MV-4-11 (cell line): ENCODE data around the gene HES5.

Experiments used
- DNase-seq: peaks from one replicate; lab custom pipeline; 2025; lab: John Stamatoyannopoulos, UW

The HES5 gene

DNA sequence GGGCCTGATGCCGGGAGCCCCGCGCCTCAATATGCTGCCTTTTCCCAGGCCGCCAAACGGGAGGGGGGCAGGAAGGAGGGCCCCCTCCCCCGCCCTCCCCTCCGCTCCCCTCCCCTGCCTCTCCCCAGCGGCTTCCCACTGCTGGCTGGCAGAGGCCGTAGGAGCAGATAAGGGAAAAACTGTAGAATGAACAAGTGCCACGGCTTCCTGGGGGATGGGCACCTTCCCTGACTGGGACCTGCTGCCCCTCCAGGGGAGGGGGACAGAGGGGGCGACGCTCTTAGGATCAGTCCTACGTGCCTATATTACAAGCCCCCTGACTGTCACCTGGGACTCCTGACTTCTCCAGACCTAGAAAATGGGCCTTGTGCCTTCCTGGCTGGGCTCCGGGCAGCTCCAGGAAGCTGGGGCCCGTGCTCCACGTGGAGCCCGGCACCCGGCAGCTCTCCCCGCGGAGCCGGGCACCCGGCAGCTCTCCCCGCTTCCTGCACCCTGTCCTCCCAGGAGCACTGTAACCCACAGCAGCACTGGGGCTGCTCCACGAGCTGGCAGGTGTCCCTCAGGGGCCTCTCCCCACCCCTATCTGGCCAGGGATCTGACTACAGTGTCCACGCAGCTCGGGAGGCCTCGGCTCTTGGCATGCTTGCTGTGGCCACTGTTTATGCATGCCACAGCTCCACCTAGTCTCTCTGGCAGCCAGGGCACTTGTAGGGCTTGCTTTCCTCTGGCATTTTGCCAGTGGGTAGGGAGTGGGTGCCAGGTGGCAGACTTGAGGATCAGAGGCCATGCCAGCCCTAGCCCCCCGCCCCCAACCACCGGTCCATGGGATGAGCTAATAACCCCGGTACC is 674 bp upstream of the HES5 start:
- DNase-seq = no peak

DNA sequence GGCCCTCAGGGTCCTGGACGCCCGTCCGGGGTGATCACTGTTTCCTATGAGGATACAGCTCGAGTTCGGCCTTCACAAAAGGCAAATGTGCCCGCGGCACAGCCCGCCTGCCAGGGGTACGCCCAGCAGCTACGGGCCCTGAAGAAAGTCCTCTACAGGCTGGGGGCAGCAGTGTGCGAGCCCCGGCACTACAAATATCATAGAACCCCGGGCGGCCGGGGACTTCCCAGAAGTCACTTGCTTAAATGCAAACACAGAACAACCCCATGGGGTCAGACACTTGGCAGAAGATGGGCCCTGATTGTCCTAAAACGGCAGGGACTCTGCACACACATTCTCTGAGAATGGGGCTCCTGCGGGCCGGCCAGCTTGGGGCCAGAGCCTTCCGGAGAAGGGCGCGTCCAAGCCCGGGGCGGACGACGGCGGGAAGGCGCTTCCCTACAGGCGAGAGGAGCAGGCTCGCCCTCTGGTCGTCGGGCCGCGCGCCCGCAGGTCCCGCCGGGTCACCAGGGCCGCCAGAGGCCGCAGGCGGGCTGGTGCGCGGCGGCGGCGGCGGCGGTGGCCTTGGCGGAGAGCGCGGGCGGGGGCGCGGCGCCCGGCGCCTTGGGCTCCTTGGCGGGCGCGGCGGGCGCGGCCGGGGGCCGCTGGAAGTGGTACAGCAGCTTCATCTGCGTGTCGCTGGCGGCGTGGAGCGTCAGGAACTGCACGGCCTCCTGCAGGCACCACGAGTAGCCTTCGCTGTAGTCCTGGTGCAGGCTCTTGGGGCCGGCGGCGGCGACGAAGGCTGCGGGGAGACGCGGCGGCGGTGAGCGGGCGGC is 888 bp downstream of the HES5 start:
- no peak for DNase-seq

- no peak for DNase-seq
Measured at GRCh38 chr1:2528611-2528965, 1.5 kb downstream of the HES5 start.

DNA sequence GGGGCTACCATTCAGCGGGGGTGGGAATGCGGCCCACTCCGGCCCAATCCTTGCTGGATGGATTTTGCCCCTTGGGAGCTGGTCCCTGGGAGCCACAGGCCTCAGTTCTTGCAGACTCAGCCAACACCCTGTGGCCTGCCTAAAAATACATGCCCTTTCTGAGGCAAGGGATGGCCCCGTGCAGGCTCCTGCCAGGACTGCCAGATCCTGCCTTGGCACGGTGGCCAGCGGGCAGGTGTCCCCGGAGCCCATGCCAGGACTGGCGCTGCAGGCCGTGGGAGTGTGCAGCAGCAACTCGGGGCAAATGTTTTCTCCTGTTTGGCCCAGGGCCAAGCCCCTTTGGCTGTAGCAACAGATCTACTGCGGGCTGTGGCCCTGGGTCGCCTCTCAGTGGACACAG is 2.0 kb downstream of the HES5 start:
- no peak for DNase-seq

DNA sequence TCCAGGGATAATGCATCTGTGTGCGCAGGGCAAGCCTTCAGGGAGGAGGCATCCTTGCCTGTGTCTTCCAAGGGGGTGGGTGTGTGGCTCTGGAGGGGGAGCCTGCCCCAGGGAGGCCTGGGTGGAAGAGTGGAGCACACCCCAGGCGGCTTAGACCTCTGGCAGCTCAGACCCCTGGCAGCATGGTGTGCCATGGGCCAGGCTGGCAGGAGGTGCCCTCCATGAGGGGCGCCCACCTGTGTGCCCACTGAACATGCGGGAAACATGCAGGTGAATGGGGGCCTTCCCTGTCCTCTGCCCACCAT is 2.6 kb downstream of the HES5 start:
- DNase-seq = no peak

DNA sequence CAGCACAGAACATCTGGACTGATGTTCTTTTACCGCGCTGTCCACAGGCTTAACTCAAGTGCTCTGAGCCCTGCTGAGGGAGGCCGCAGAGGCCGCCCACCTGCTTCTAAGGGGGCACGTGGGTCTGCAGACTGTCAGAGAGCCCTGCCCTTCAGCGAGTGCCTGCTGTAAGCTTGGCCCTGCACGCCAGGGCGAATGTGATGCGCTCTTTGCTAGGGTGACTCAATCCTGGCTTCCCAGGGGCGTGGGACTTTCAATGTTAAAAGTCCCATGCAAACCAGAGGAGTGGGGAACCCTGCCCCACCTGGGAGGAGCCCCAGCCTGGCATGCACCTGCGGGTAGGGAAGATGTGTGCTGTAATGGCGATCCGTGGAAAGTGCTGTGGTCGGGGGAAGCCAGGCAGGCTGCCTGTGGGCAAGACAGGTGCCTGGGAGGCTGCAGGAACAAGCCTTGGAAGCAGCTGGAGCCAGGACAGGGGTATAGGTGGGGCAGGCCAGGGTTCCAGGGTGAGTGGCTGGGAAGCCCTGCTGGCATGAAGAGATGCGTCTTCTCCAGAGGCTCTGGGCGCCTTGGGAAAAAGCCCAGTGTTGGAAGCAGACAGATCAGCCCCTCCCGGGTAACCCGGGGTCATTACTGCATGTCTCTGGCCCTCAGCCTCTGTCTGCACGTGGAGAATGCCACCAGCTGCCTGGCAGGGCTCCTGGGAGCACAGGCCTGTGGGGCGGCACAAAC is 3.1 kb downstream of the HES5 start:
- peak; percentile 47 for DNase-seq

DNA sequence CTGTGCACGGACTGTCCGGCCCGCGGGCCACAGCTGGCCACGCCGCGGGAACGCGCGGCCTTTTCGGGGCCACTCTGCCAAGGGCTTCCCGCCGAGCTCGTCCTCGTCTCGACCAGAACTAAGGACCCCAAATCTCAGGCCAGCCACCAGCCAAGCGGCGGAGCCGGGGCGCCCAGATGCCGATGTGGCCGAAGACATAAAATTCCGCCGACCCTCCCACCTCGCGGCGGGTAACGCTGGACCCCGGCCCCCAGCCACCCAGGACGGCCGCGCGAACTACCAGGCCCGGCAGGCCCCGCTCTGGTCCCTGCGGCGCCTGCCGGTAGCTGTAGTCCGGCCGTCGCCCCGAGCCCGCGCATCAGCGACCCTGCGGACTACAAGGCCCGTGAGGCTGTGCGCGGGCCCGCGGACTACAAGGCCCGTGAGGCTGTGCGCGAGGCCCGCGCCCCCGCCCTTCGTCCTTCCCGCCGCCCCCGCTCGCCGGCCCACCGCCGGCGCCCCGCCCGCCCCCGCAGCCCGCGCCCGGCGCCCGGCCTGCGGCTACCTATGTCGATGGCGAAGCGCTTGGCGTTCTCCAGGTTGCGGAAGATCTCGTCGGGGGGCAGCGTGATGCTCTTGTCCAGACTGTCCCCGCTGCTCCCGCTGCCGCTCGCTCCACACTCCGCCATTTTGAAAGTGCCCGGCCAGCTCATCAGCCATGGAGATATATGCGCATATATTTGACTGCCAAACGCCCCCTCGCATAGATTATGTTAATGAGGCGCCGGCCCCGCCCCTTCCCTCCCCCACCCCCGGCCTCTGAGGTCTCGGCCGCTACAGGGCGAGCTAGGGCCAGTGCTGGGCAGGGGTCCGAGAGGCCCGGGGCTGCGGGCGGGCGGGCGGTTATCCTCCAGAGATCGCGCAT is 3.9 kb downstream of the HES5 start, which contains the start of gene PANK4:
Gene PANK4, minus strand, starts transcription at position 677 of the 904 bp plus-strand sequence. Its CDS starts 9 bp downstream, at position 668.
- peak; percentile 86 for DNase-seq

GRCh38 chr1:2525572-2525919 is 4.5 kb downstream of the HES5 start:
- no peak for DNase-seq

GRCh38 chr1:2523891-2524609 is 6.0 kb downstream of the HES5 start:
- no peak for DNase-seq

GRCh38 chr1:2523191-2523890 is 6.7 kb downstream of the HES5 start:
- DNase-seq = no peak

- DNase-seq = no peak
Measured at GRCh38 chr1:2522230-2522629, 7.8 kb downstream of the HES5 start.

DNA sequence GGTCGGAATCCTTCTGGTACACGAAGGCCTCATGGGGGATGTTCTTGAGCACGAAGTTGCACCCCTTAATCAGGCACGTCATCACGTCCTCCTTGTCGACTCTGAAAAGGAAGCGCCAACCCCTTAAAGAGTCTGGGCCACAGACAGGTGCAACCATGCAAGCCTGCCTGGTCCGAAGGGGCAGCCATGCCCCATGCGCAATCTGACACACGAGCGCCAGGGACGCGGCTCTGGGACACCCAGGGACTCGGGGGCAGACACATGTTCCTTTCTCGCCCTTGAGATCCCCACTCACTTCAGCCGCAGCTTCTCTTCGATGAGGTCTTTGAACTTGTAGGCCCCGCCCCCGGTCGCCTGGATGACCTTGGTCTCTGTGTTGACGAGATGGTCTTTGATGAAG is 9.3 kb downstream of the HES5 start:
- no peak for DNase-seq

DNA sequence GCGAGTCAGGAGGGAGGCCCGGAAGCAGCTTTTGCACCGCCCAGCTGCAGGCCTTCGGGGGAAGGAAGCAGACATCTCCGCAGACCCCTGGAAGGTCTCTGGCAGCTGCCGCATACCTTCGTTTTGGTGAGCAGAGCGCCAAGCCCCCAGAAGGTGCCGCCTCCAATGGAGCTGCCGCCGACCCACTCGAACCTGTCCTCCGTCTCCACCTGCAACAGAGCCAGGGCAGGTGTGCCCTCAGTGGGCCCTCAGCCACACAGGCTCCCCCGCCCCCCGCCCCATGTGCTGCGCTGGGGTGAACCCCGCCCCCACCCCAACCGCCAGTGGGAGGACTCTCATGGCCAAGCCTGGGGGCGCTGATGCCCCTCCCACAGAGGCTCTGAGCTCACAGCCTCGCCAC is 9.9 kb downstream of the HES5 start:
- DNase-seq = no peak

- no peak for DNase-seq
Measured at GRCh38 chr1:2519729-2520128, 10.3 kb downstream of the HES5 start.

DNA sequence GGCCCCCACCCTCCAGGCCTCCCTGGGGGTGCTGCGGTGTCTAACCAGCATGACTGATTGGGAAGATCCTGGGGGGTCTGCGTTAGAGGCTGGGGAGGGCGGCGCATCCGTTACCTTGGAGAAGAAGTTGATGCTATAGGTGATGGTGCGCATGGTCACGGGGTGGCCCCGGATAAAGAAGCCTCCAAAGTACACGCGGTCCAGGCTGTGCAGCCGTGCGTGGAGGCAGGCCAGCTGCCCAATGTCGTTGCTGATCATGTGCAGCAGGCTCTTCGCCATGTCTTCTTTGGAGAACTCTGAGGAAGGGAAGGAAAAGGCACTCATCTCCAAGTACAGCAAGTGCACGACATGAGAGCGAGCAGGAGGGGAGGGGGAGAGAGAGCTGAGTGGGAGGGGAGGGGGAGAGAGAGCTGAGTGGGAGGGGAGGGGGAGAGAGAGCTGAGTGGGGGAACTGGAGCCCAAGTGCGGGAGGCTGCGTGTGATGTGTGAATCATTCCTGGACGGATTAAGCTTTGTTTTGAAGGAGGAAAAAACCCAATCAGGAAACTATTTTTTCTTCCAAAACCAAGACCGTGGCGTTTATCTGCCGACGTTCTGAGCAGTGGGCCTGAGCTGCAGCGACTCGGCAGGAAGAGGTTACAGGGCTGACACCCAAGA is 10.9 kb downstream of the HES5 start:
- no peak for DNase-seq

- DNase-seq = no peak
Measured at GRCh38 chr1:2518528-2518927, 11.5 kb downstream of the HES5 start.

DNA sequence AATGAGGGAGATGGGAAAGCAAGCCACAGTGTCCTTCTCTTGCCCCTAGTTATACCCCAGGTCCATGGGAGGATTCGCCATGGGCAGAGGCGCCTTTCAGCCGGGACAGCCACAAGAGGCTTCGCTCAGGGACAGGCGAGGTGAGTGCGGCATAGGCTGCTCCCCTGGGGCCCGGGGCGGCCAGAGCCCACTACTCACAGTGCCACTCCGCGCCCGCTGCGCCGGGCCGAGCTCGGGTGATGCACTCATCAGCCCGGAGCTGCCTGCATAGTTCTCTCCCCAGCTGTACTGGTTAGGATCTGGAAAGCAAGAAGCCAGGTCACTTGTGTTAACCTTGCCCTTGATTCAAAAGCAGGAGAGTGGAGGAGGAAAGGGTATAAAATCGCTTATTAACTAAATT is 12.1 kb downstream of the HES5 start:
- no peak for DNase-seq

DNA sequence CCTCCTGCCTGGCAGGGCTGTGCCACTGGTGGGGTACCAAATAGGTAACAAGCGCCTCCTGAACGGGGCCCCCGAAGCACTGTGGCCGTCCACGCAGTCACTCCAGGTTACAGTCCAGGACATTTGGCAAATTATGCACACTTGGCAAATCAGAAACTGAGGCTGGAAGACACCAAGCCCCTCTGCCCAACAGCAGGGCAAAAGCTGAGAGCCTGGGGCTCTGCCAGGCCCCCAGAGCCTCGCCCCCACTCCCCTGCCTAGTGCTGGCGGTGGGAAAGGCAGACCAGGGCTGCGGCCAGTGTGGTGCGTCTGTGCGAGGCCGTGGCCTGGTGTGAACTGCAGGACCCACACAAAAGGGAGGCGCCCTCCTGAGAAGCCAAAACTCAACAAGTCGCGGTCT is 13.1 kb downstream of the HES5 start:
- DNase-seq = no peak

- DNase-seq = no peak
Measured at GRCh38 chr1:2516124-2516523, 13.9 kb downstream of the HES5 start.

DNA sequence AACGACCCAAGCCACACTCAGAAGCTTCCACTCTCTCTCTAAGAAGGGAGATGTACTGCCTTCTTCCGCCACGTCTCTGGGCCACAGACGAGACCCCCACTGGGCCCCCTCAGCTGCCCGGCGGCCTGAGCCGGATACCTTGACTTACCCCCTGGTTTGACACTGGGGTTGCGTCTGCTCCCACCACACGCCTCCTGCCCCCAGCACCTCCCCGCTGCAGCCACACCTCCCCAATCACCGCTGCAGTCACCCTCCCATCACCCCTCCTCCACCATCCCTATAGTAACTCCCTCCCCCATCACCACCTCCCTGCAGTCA is 14.3 kb downstream of the HES5 start:
- no peak for DNase-seq
